NB4 (cell line): ENCODE data around the gene DNAH2.

ENCODE experiments used
- MYC ChIP-seq: IDR thresholded peaks from 2 replicates; pipeline ENCODE4 v1.6.1; 2011; ENCODE audit warnings: low read depth, low read length
- POLR2A ChIP-seq: IDR thresholded peaks from 2 replicates; pipeline ENCODE4 v1.6.1; 2011; ENCODE audit warnings: mild to moderate bottlenecking; ENCODE audit not compliant: insufficient read length; ENCODE audit errors: extremely low read depth
- TF ChIP-seq, protein P1 (sequence below): IDR thresholded peaks from one replicate; pipeline ENCODE4 v1.5.1; 2012; ENCODE audit warnings: low read depth, low read length
- TF ChIP-seq, protein P2 (sequence below): IDR thresholded peaks from 2 replicates; pipeline ENCODE4 v1.6.1; 2011; ENCODE audit warnings: low read depth, low read length

DNA sequence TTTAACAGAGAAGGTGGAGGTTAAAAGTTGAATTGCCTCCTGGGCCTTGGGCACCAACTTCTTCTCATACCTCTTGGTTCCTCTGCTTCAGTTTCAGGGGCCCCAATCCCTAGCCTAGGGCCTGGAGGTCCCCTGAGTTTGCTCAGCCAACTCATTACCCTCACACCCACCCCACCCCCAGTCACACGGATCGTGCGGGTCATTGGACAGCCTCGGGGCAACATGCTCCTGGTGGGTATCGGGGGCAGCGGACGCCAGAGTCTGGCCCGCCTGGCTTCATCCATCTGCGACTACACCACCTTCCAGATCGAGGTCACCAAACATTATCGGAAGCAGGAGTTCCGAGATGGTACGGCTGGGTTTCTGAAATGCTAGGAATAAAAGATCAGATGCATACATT lies 80.4 kb downstream of the DNAH2 start:
- TF ChIP-seq, protein P1, sequence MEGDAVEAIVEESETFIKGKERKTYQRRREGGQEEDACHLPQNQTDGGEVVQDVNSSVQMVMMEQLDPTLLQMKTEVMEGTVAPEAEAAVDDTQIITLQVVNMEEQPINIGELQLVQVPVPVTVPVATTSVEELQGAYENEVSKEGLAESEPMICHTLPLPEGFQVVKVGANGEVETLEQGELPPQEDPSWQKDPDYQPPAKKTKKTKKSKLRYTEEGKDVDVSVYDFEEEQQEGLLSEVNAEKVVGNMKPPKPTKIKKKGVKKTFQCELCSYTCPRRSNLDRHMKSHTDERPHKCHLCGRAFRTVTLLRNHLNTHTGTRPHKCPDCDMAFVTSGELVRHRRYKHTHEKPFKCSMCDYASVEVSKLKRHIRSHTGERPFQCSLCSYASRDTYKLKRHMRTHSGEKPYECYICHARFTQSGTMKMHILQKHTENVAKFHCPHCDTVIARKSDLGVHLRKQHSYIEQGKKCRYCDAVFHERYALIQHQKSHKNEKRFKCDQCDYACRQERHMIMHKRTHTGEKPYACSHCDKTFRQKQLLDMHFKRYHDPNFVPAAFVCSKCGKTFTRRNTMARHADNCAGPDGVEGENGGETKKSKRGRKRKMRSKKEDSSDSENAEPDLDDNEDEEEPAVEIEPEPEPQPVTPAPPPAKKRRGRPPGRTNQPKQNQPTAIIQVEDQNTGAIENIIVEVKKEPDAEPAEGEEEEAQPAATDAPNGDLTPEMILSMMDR: no peak
- TF ChIP-seq, protein P2, sequence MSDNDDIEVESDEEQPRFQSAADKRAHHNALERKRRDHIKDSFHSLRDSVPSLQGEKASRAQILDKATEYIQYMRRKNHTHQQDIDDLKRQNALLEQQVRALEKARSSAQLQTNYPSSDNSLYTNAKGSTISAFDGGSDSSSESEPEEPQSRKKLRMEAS: no peak
- TF ChIP-seq POLR2A: no peak
- no peak for TF ChIP-seq MYC
